Measurements from ENCODE around the gene NUTM1. TPM values are rescaled to one million over a fixed set of nuclear protein-coding genes. Genes with fewer than 3 reads are reported as not detected.

Gene NUTM1
- total and polyA plus RNA-seq, 2 of the 13 experiments (the other 11 are each of a cell fraction or from before 2014, with no cell fraction given) = not detected

- in situ Hi-C loops (cut with HindIII; ENCODE audit: extremely low pct_ligation_motif_present, low pct_unique_long_range_greater_than_20kb) = no loop called here
- POLR2A ChIA-PET = no interaction called here
Observed at GRCh38 chr15:34314491-34315490, 28.3 kb upstream of the NUTM1 start.

More at GRCh38 chr15:34314491-34315490, 28.3 kb upstream of the NUTM1 start:
- no TSS peak for BruUV-seq (replicated peaks)
- no peaks in the 10 kb centered on the region for H4K20me1 ChIP-seq (ENCODE audit: insufficient read depth, low read length)
- DNase-seq (ENCODE audit: low spot score) (no peak), FAIRE-seq (no peak), ATAC-seq (no peak)
- H3K4me3 ChIP-seq (replicated peaks in 1 of 3; ENCODE audit: insufficient read depth in 1 of 3, low read depth in 2 of 3, low read length in 3 of 3) = no peak overlapping the region
- no peak overlapping the region for H3K9ac ChIP-seq (ENCODE audit: insufficient read depth, low read depth, low read length)
- TF ChIP-seq ZNF367 (CRISPR knock-in tag; IDR thresholded peaks at IDR 0.05; ENCODE audit: borderline replicate concordance) (no peak), MYNN (CRISPR knock-in tag; IDR thresholded peaks at IDR 0.05; ENCODE audit: low read depth) (no peak), RARA (CRISPR knock-in tag; IDR thresholded peaks at IDR 0.05) (no peak), ZNF75D (CRISPR knock-in tag; IDR thresholded peaks at IDR 0.05; ENCODE audit: borderline replicate concordance) (no peak), TBP (CRISPR knock-in tag; IDR thresholded peaks at IDR 0.05) (no peak), SPEN (CRISPR knock-in tag; IDR thresholded peaks at IDR 0.05; ENCODE audit: low read depth) (no peak), TRIM22 (IDR thresholded peaks at IDR 0.05) (no peak), ZNF12 (CRISPR knock-in tag; IDR thresholded peaks at IDR 0.05) (no peak), ATF3 (CRISPR knock-in tag; IDR thresholded peaks at IDR 0.05) (no peak), ZFP36L1 (CRISPR knock-in tag; IDR thresholded peaks at IDR 0.05) (no peak), SNAPC2 (CRISPR knock-in tag; IDR thresholded peaks at IDR 0.05) (no peak), ZNF563 (CRISPR knock-in tag; IDR thresholded peaks at IDR 0.05) (no peak), ZBTB1 (CRISPR knock-in tag; IDR thresholded peaks at IDR 0.05; ENCODE audit: borderline replicate concordance) (no peak), ZNF20 (CRISPR knock-in tag; IDR thresholded peaks at IDR 0.05) (no peak)
- H3K9me3 ChIP-seq (ENCODE audit: low read length) = no peaks in the 10 kb centered on the region
- peaks cover 27% of the 10 kb centered on the region for H3K79me2 ChIP-seq (ENCODE audit: insufficient read depth, low read length)
- H3K4me2 ChIP-seq (ENCODE audit: low read depth, low read length) = no peak overlapping the region
- H3K27ac ChIP-seq (ENCODE audit: extremely low read length, insufficient read depth, low read length) = no peak overlapping the region
- peaks cover 14% of the 10 kb centered on the region for H3K4me1 ChIP-seq (ENCODE audit: insufficient read depth, low read length)
- no peaks in the 10 kb centered on the region for H3K27me3 ChIP-seq (ENCODE audit: control insufficient read depth in 1 of 2, insufficient read depth in 2 of 2, low read length in 2 of 2)
- intact Hi-C loops (cut with micrococcal nuclease; ENCODE audit: unreplicated experiment) = no loop called here
- no peak overlapping the region for H2AFZ ChIP-seq (ENCODE audit: low read length)
- peaks cover 2 to 7% of the 10 kb centered on the region in 2 experiments; a peak in 4 of 5 replicates for H3K36me3 ChIP-seq (replicated peaks in 1 of 2; ENCODE audit: control insufficient read depth in 1 of 2, insufficient read depth in 2 of 2, low read length in 2 of 2)
- CTCF ChIA-PET (ENCODE audit: low intra/inter-chr PET ratio, low total read pairs) = no interaction called here
- 94% methylated on average over 3 of the region's 3 CpGs for WGBS (ENCODE audit: low lambda C conversion rate)
